Neural cell (in vitro differentiated cells): ENCODE results near the gene PAQR3.

Experiments
- CTCF ChIP-seq: fragments of 450-650 bp; IDR thresholded peaks from 2 replicates; pipeline ENCODE4 v1.5.1; 2014; ENCODE audit warnings: antibody characterized with exemption, mild to moderate bottlenecking, moderate library complexity; ENCODE audit not compliant: poor library complexity, severe bottlenecking
- EP300 ChIP-seq: fragments of 450-650 bp; conservative IDR thresholded peaks from 2 replicates; pipeline ENCODE4 v1.6.1; 2014; ENCODE audit warnings: antibody characterized with exemption, mild to moderate bottlenecking, moderate library complexity; ENCODE audit not compliant: poor library complexity, severe bottlenecking
- POLR2AphosphoS5 ChIP-seq: IDR thresholded peaks from 2 replicates; pipeline ENCODE4 v1.6.1; 2012
- TF ChIP-seq, protein P1 (sequence below): IDR thresholded peaks from 2 replicates; pipeline ENCODE4 v1.6.1; 2012; ENCODE audit warnings: borderline replicate concordance

GRCh38 chr4:78953231-78953630 lies 14.0 kb upstream of the PAQR3 start:
- TF ChIP-seq, protein P1, sequence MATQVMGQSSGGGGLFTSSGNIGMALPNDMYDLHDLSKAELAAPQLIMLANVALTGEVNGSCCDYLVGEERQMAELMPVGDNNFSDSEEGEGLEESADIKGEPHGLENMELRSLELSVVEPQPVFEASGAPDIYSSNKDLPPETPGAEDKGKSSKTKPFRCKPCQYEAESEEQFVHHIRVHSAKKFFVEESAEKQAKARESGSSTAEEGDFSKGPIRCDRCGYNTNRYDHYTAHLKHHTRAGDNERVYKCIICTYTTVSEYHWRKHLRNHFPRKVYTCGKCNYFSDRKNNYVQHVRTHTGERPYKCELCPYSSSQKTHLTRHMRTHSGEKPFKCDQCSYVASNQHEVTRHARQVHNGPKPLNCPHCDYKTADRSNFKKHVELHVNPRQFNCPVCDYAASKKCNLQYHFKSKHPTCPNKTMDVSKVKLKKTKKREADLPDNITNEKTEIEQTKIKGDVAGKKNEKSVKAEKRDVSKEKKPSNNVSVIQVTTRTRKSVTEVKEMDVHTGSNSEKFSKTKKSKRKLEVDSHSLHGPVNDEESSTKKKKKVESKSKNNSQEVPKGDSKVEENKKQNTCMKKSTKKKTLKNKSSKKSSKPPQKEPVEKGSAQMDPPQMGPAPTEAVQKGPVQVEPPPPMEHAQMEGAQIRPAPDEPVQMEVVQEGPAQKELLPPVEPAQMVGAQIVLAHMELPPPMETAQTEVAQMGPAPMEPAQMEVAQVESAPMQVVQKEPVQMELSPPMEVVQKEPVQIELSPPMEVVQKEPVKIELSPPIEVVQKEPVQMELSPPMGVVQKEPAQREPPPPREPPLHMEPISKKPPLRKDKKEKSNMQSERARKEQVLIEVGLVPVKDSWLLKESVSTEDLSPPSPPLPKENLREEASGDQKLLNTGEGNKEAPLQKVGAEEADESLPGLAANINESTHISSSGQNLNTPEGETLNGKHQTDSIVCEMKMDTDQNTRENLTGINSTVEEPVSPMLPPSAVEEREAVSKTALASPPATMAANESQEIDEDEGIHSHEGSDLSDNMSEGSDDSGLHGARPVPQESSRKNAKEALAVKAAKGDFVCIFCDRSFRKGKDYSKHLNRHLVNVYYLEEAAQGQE, result no peak
- TF ChIP-seq POLR2AphosphoS5, result no peak
- TF ChIP-seq EP300, result no peak
- TF ChIP-seq CTCF, result no peak
